CD4-positive, alpha-beta T cell (primary cell): ENCODE data around the gene PPP1R15A. TPM values are rescaled to one million over a fixed set of nuclear protein-coding genes. Genes with fewer than 3 reads are reported as not detected.

Experiments
- ATAC-seq: fragments of 200-7000 bp; cut with Tn5 transposase; one replicate; pipeline ENCODE4 v1.10.0; 2022; ENCODE audit warnings: mild to moderate bottlenecking; ENCODE audit not compliant: poor library complexity
- CTCF ChIA-PET: fragments of 350-600 bp; sonication (Branson Sonifier 250); formaldehyde crosslinking; loops from one replicate; lab custom pipeline; 2021; ENCODE audit warnings: antibody characterized with exemption, inconsistent platforms; lab: Charles Lee
- POLR2A ChIA-PET: fragments of 350-600 bp; sonication (Branson Sonifier 250); formaldehyde crosslinking; loops from one replicate; lab custom pipeline; 2021; ENCODE audit warnings: antibody characterized with exemption, inconsistent platforms; lab: Charles Lee
- DNase-seq, 14 experiments: peaks; one replicate each; pipeline ENCODE4 v3.0.0-alpha.2; 2013 to 2020; ENCODE audit warnings: mixed read lengths in 2 of 14
- H3K27ac ChIP-seq, 2 donors: one replicate each; pipeline versions ENCODE4 v1.5.1 to v1.7.0; 2013; ENCODE audit warnings: low read length in 2 of 2, low read depth in 1 of 2, mild to moderate bottlenecking in 1 of 2
- H3K27me3 ChIP-seq, 2 experiments: 1 replicate in 1 of 2; 2 replicates in 1 of 2; pipeline versions ENCODE4 v1.6.1 to v1.7.0; 2013; ENCODE audit warnings: low read length in 2 of 2, control low read depth in 1 of 2, mild to moderate bottlenecking in 1 of 2, moderate library complexity in 1 of 2; ENCODE audit not compliant: insufficient read depth in 2 of 2, control insufficient read depth in 1 of 2
- H3K36me3 ChIP-seq: one replicate; pipeline ENCODE4 v1.6.1; 2013; ENCODE audit warnings: low read length, control low read depth; ENCODE audit not compliant: insufficient read depth
- H3K4me1 ChIP-seq: one replicate; pipeline ENCODE4 v1.6.1; 2013; ENCODE audit warnings: low read length, control low read depth; ENCODE audit not compliant: insufficient read depth
- H3K4me3 ChIP-seq: one replicate; pipeline ENCODE4 v1.5.1; 2013; ENCODE audit warnings: mild to moderate bottlenecking, low read length, moderate library complexity
- H3K9me3 ChIP-seq, 2 experiments: 1 replicate in 1 of 2; 2 replicates in 1 of 2; pipeline versions ENCODE4 v1.6.1 to v1.7.0; 2013; ENCODE audit warnings: low read length in 2 of 2, mild to moderate bottlenecking in 2 of 2, control low read depth in 1 of 2, moderate library complexity in 1 of 2; ENCODE audit not compliant: control insufficient read depth in 1 of 2, insufficient read depth in 1 of 2
- H3K27ac Mint-ChIP-seq: one replicate; pipeline ENCODE4 v1.8.0; 2020; ENCODE audit warnings: mixed read lengths
- H3K27me3 Mint-ChIP-seq: one replicate; pipeline ENCODE4 v1.8.0; 2021; ENCODE audit warnings: mixed read lengths
- H3K36me3 Mint-ChIP-seq: one replicate; pipeline ENCODE4 v1.8.0; 2021; ENCODE audit warnings: low read depth, mixed read lengths
- H3K4me1 Mint-ChIP-seq: one replicate; pipeline ENCODE4 v1.8.0; 2021; ENCODE audit warnings: low read depth, mixed read lengths
- H3K4me3 Mint-ChIP-seq: one replicate; pipeline ENCODE4 v1.8.0; 2020; ENCODE audit warnings: mild to moderate bottlenecking, mixed read lengths
- H3K9me3 Mint-ChIP-seq: one replicate; pipeline ENCODE4 v1.8.0; 2020; ENCODE audit warnings: mixed read lengths
- CTCF ChIP-seq: fragments of 200-600 bp; IDR thresholded peaks from one replicate; pipeline ENCODE4 v1.8.0; 2022; ENCODE audit warnings: antibody characterized with exemption, mild to moderate bottlenecking
- intact Hi-C, 2 experiments: fragments of 100-400 bp; cut with DNase I in 1 of 2; cut with micrococcal nuclease in 1 of 2; formaldehyde crosslinking; loops; one replicate each; pipeline versions ENCODE4 v1.15.1 to v1.9.0; 2023 to 2025; cut with DNase I, micrococcal nuclease
- total RNA-seq, 174 experiments: library from RNA in 2 of 174; stranded (reverse) in 2 of 174; gene quantifications; one replicate each; pipeline ENCODE4 v1.2.3 and lab custom pipeline; 2021 to 2026

The PPP1R15A gene
- total RNA-seq, 2 experiments from 2014 or later, result 569 to 584 TPM

DNA sequence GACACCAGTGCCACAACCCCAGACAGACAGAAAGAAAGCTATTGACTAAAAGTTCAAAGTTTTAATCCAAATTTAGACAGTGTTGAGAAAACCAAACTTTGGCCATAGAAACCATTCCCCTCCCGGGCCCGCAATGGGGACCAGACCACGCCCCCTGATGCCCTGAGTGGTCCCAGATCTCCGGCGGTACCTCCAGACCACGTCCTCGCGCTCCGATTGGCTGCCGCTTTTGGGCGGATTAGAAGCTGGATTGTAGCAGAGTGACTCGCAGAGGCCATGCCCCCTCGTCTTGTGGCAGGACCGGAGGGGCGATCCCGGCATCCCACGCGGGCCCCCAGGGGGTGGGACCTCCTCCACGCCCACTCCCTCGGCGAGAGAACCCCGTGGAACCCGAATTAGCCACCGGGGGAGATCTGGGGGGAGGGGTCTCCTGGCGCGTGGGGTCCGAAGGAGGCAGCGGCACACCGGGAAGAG, 35.1 kb upstream of the PPP1R15A start:
- DNase-seq (peak; percentile 49 to 84 (median 72)), ATAC-seq (peak; percentile 78)
- H3K27me3 Mint-ChIP-seq, result peaks cover 13% of the 10 kb centered on the region
- Histone ChIP-seq H3K4me1 (peaks cover 23% of the 10 kb centered on the region), H3K4me3 (peak overlapping the region; percentile 50), H3K36me3 (no peaks in the 10 kb centered on the region), H3K9me3 (no peaks in the 10 kb centered on the region), H3K27ac (no peak overlapping the region), H3K27me3 (peaks cover 0 to 6% of the 10 kb centered on the region in 2 experiments)
- intact Hi-C loops, result loop anchor here in 1 of 2 experiments (5.0 kb wide), 1 partner anchor 190 kb away; the partner anchor contains the start of gene CA11
- peak overlapping the region; percentile 86 for H3K4me3 Mint-ChIP-seq
- peaks cover 22% of the 10 kb centered on the region for H3K4me1 Mint-ChIP-seq
- ChIA-PET CTCF (interaction anchor here (0.8 to 2.4 kb wide), 5 partner anchors 39 to 191 kb away, joined by 3 to 13 read pairs (median 4); partner anchors contain the start of gene CA11), POLR2A (interaction anchor here (0.7 to 2.2 kb wide), 7 partner anchors 21 to 192 kb away, joined by 3 to 17 read pairs (median 3); partner anchors contain the start of gene RUVBL2)
- no peaks in the 10 kb centered on the region for H3K36me3 Mint-ChIP-seq
- TF ChIP-seq CTCF, result no peak
- H3K27ac Mint-ChIP-seq, result peak overlapping the region; percentile 69
- no peaks in the 10 kb centered on the region for H3K9me3 Mint-ChIP-seq

DNA sequence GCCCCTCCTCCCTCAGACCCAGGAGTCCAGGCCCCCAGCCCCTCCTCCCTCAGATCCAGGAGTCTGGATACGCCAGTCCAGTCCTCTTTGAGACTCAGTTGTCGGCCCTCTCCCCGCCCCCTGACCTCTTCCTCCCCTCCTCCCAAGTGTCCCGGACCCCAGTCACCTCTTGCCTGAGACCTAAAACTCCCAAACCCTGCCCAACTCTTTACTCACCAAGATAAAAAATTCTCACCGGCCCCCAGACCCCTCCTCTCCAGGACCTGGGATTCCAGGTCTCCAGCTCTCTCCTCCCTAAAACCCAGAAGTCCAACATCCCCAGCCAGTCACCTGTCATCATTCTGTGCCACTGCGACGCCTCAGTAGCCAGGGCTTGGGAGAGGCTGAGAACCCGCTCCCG, 34.5 kb upstream of the PPP1R15A start:
- CTCF ChIA-PET, result interaction anchor here (0.8 to 2.8 kb wide), 5 partner anchors 42 to 156 kb away, joined by 3 to 13 read pairs (median 6); partner anchors contain the start of gene RUVBL2
- ATAC-seq (no peak), DNase-seq (no peak)
- POLR2A ChIA-PET, result interaction anchor here (0.7 to 2.2 kb wide), 4 partner anchors 21 to 193 kb away, joined by 3 to 17 read pairs (median 6); no protein-coding TSS in a partner anchor
- Histone ChIP-seq H3K4me3 (no peak overlapping the region), H3K9me3 (no peaks in the 10 kb centered on the region), H3K36me3 (no peaks in the 10 kb centered on the region), H3K27ac (no peak overlapping the region), H3K4me1 (peaks cover 23% of the 10 kb centered on the region), H3K27me3 (peaks cover 0 to 6% of the 10 kb centered on the region in 2 experiments)
- intact Hi-C loops, result loop anchor here in 1 of 2 experiments (5.0 kb wide), 1 partner anchor 190 kb away; the partner anchor contains the start of gene CA11
- Mint-ChIP-seq H3K9me3 (no peaks in the 10 kb centered on the region), H3K4me3 (peak overlapping the region; percentile 45), H3K27ac (no peak overlapping the region), H3K36me3 (no peaks in the 10 kb centered on the region), H3K4me1 (peaks cover 22% of the 10 kb centered on the region), H3K27me3 (peaks cover 13% of the 10 kb centered on the region)
- no peak for TF ChIP-seq CTCF

DNA sequence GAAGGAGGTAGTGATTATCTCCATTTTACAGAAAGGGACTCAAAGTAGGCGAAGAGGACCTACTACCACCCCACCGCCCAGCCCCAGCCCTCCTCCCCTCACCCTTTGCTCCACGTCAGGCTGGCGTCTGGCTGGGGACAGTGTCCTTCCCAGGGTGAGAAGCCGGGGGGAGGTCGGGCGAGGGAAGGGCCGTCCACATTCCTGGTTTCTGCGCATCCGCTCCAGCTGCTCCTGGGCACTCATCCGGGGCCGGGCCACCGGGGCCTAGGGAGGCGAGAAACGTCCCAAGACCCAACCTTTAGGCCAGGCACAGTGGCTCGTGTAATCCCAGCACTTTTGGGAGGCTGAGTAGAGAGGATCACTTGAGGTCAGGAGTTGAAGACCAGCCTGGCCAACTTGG, 31.2 kb upstream of the PPP1R15A start:
- H3K9me3 Mint-ChIP-seq, result no peaks in the 10 kb centered on the region
- H3K9me3 ChIP-seq, result no peaks in the 10 kb centered on the region
- peaks cover 14% of the 10 kb centered on the region for H3K4me1 ChIP-seq
- H3K36me3 ChIP-seq, result no peaks in the 10 kb centered on the region
- no peak for TF ChIP-seq CTCF
- intact Hi-C loops, result loop anchor here in 1 of 2 experiments (5.0 kb wide), 1 partner anchor 334 kb away; no protein-coding TSS in a partner anchor
- no peaks in the 10 kb centered on the region for H3K36me3 Mint-ChIP-seq
- no peak for ATAC-seq
- H3K4me3 Mint-ChIP-seq, result no peak overlapping the region
- CTCF ChIA-PET, result interaction anchor here (1.3 to 4.7 kb wide), 4 partner anchors 10 to 129 kb away, joined by 3 to 67 read pairs (median 32); no protein-coding TSS in a partner anchor
- H3K4me3 ChIP-seq, result no peak overlapping the region
- H3K27me3 ChIP-seq, result peaks cover 0 to 6% of the 10 kb centered on the region in 2 experiments
- no peak overlapping the region for H3K27ac ChIP-seq
- H3K27me3 Mint-ChIP-seq, result peaks cover 7% of the 10 kb centered on the region
- POLR2A ChIA-PET, result interaction anchor here (2.0 kb wide), 1 partner anchor 46 kb away, joined by 10 read pairs; no protein-coding TSS in a partner anchor
- H3K27ac Mint-ChIP-seq, result no peak overlapping the region
- peaks cover 10% of the 10 kb centered on the region for H3K4me1 Mint-ChIP-seq
- DNase-seq, result no peak
